SK-N-SH (cell line): ENCODE data around the gene ADNP2. TPM values are rescaled to one million over a fixed set of nuclear protein-coding genes. Genes with fewer than 3 reads are reported as not detected.

Source experiments
- CTCF ChIA-PET: fragments of 300-600, 350-600 bp; formaldehyde crosslinking; extraction: SDS; loops from one replicate; lab custom pipeline; 2021; lab: Yijun Ruan, JAX
- POLR2A ChIA-PET: fragments of 350-600 bp; sonication (Branson Sonifier 250); formaldehyde crosslinking; extraction: SDS; loops from one replicate; lab custom pipeline; 2020; ENCODE audit warnings: antibody characterized with exemption, inconsistent platforms; lab: Yijun Ruan, JAX
- DNase-seq: peaks from one replicate; pipeline ENCODE4 v3.0.0; 2012
- H2AFZ ChIP-seq: fragments of 200-600 bp; sonication (generic); 2 replicates; pipeline ENCODE4 v1.8.1; 2016; ENCODE audit warnings: antibody characterized with exemption, mild to moderate bottlenecking, low read depth
- H3F3A ChIP-seq: fragments of 200-600 bp; sonication (generic); replicated peaks from 2 replicates; pipeline ENCODE3; 2016; ENCODE audit warnings: antibody characterized with exemption, mild to moderate bottlenecking; ENCODE audit not compliant: insufficient read depth
- H3K27ac ChIP-seq, 2 experiments: fragments of 200-500 bp in 1 of 2; fragments of 200-600 bp in 1 of 2; sonication (Bioruptor generic) in 1 of 2; sonication (generic), shearing (Covaris generic) in 1 of 2; 2 replicates each; pipeline versions ENCODE4 v1.5.1 to v1.6.1; 2014 to 2016; ENCODE audit warnings: low read depth in 2 of 2, inconsistent platforms in 1 of 2, low read length in 1 of 2, mild to moderate bottlenecking in 1 of 2, mixed read lengths in 1 of 2
- H3K27me3 ChIP-seq: fragments of 200-600 bp; sonication (generic), shearing (Covaris generic); 2 replicates; pipeline ENCODE4 v1.6.1; 2016; ENCODE audit warnings: mixed run types; ENCODE audit not compliant: insufficient read depth
- H3K36me3 ChIP-seq, 2 experiments: fragments of 200-500 bp in 1 of 2; fragments of 200-600 bp in 1 of 2; sonication (Bioruptor generic) in 1 of 2; sonication (generic) in 1 of 2; replicated peaks in 1 of 2; 2 replicates each; pipeline versions ENCODE3 to v1.5.1; 2014 to 2016; ENCODE audit warnings: low read length in 1 of 2, mild to moderate bottlenecking in 1 of 2; ENCODE audit not compliant: insufficient read depth in 2 of 2, control insufficient read depth in 1 of 2
- H3K4me1 ChIP-seq, 2 experiments: fragments of 200-500 bp in 1 of 2; fragments of 200-600 bp in 1 of 2; sonication (Bioruptor generic) in 1 of 2; sonication (generic), shearing (Covaris generic) in 1 of 2; 2 replicates each; pipeline versions ENCODE4 v1.5.1 to v1.6.1; 2014 to 2016; ENCODE audit warnings: low read depth in 1 of 2, low read length in 1 of 2, mixed run types in 1 of 2; ENCODE audit not compliant: insufficient read depth in 2 of 2, control insufficient read depth in 1 of 2
- H3K4me2 ChIP-seq: fragments of 200-600 bp; sonication (generic), shearing (Covaris generic); 2 replicates; pipeline ENCODE4 v1.6.1; 2017; ENCODE audit warnings: mixed run types
- H3K4me3 ChIP-seq, 2 experiments: fragments of 200-500 bp in 1 of 2; fragments of 200-600 bp in 1 of 2; sonication (Bioruptor generic) in 1 of 2; sonication (generic), shearing (Covaris generic) in 1 of 2; 2 replicates each; pipeline versions ENCODE4 v1.5.1 to v1.8.1; 2014 to 2016; ENCODE audit warnings: low read depth in 2 of 2, inconsistent platforms in 1 of 2, low read length in 1 of 2, mild to moderate bottlenecking in 1 of 2, mixed read lengths in 1 of 2, moderate library complexity in 1 of 2
- H3K79me2 ChIP-seq: fragments of 200-600 bp; sonication (generic); 2 replicates; pipeline ENCODE4 v1.8.1; 2017; ENCODE audit warnings: mild to moderate bottlenecking; ENCODE audit not compliant: insufficient read depth
- H3K9ac ChIP-seq: fragments of 200-600 bp; sonication (generic); 2 replicates; pipeline ENCODE4 v1.6.1; 2017; ENCODE audit warnings: mixed run types
- H3K9me2 ChIP-seq: fragments of 200-600 bp; sonication (generic); 2 replicates; pipeline ENCODE4 v1.6.1; 2017; ENCODE audit warnings: mixed run types
- H3K9me3 ChIP-seq: fragments of 200-600 bp; sonication (generic); 2 replicates; pipeline ENCODE4 v1.6.1; 2017; ENCODE audit warnings: mixed run types, mild to moderate bottlenecking, moderate library complexity
- H4K20me1 ChIP-seq: fragments of 200-600 bp; sonication (generic); 2 replicates; pipeline ENCODE4 v1.6.1; 2017; ENCODE audit warnings: mild to moderate bottlenecking, mixed run types; ENCODE audit not compliant: insufficient read depth
- CHD2 ChIP-seq: fragments of 150-350 bp; IDR thresholded peaks from 2 replicates; pipeline ENCODE4 v1.6.1; 2018; ENCODE audit warnings: low read length; ENCODE audit not compliant: partially characterized antibody
- CTCF ChIP-seq: fragments of 200-600 bp; sonication (generic); IDR thresholded peaks from 2 replicates; pipeline ENCODE4 v1.6.1; 2017; ENCODE audit warnings: antibody characterized with exemption, mild to moderate bottlenecking, moderate library complexity
- FOSL2 ChIP-seq: IDR thresholded peaks from 2 replicates; pipeline ENCODE4 v1.4.0; 2012; ENCODE audit warnings: low read depth, mild to moderate bottlenecking, moderate library complexity, borderline replicate concordance
- FOXJ3 ChIP-seq: sonication (generic); formaldehyde crosslinking; IDR thresholded peaks from 2 replicates; pipeline ENCODE4 v1.5.1; 2020; ENCODE audit warnings: mild to moderate bottlenecking, missing genetic modification reagents
- FOXM1 ChIP-seq: IDR thresholded peaks from 2 replicates; pipeline ENCODE4 v1.4.0; 2012; ENCODE audit warnings: low read depth, mild to moderate bottlenecking
- GABPA ChIP-seq: IDR thresholded peaks from 2 replicates; pipeline ENCODE4 v1.4.0; 2012; ENCODE audit warnings: low read depth, mild to moderate bottlenecking
- GATA2 ChIP-seq: sonication (generic); formaldehyde crosslinking; IDR thresholded peaks from 2 replicates; pipeline ENCODE4 v1.5.0; 2020; ENCODE audit warnings: mild to moderate bottlenecking, missing genetic modification reagents
- IRF3 ChIP-seq: fragments of 150-350 bp; IDR thresholded peaks from 2 replicates; pipeline ENCODE4 v1.6.1; 2016; ENCODE audit warnings: mild to moderate bottlenecking, low read depth, low read length
- JUND ChIP-seq: IDR thresholded peaks from 2 replicates; pipeline ENCODE4 v1.4.0; 2012
- MEF2A ChIP-seq: IDR thresholded peaks from 2 replicates; pipeline ENCODE4 v1.4.0; 2012; ENCODE audit warnings: low read depth, borderline replicate concordance
- MXI1 ChIP-seq: IDR thresholded peaks from 2 replicates; pipeline ENCODE4 v1.6.1; 2012; ENCODE audit warnings: mild to moderate bottlenecking, low read depth, low read length, improper control_type of control experiment
- NFIC ChIP-seq: IDR thresholded peaks from 2 replicates; pipeline ENCODE4 v1.4.0; 2012; ENCODE audit warnings: borderline replicate concordance
- NRF1 ChIP-seq: IDR thresholded peaks from 2 replicates; pipeline ENCODE4 v1.6.1; 2012; ENCODE audit warnings: low read depth, mild to moderate bottlenecking, low read length
- RAD21 ChIP-seq: IDR thresholded peaks from 2 replicates; pipeline ENCODE4 v1.6.1; 2012; ENCODE audit warnings: mild to moderate bottlenecking, low read length
- RFX5 ChIP-seq: IDR thresholded peaks from 2 replicates; pipeline ENCODE4 v1.6.1; 2012; ENCODE audit warnings: mild to moderate bottlenecking, improper control_type of control experiment, low read length
- TAF1 ChIP-seq: IDR thresholded peaks from 2 replicates; pipeline ENCODE4 v1.6.1; 2012; ENCODE audit warnings: low read depth, mild to moderate bottlenecking, low read length, moderate library complexity, borderline replicate concordance
- TCF12 ChIP-seq: IDR thresholded peaks from 2 replicates; pipeline ENCODE4 v1.4.0; 2012
- TEAD4 ChIP-seq: IDR thresholded peaks from 2 replicates; pipeline ENCODE4 v1.4.0; 2012; ENCODE audit warnings: mild to moderate bottlenecking, borderline replicate concordance; ENCODE audit not compliant: insufficient read depth
- USF1 ChIP-seq: IDR thresholded peaks from 2 replicates; pipeline ENCODE4 v1.4.0; 2012; ENCODE audit warnings: low read depth, borderline replicate concordance
- WGBS: methylation state at CpG from one replicate; pipeline ENCODE4 v1.1.6; 2017; ENCODE audit warnings: low lambda C conversion rate; 5-methylcytosine and 5-hydroxymethylcytosine counted together
- polyA plus RNA-seq, 3 experiments: library from polyadenylated mRNA; depleted of rRNA; stranded (reverse); fragments of >200 nt; gene quantifications; 2 replicates each; pipeline ENCODE4 v1.2.3, GENCODE V29; 2012

The ADNP2 gene
- polyA plus RNA-seq, 1 of the 3 experiments (the other 2 are of a cell fraction): 4.3 TPM

GRCh38 chr18:80106482-80107051 lies 2.5 kb upstream of the ADNP2 start:
- no peaks in the 10 kb centered on the region for H3K9me3 ChIP-seq
- POLR2A ChIA-PET: no interaction called here
- H3K4me2 ChIP-seq: no peak overlapping the region
- H3K4me3 ChIP-seq: no peak overlapping the region
- H3K36me3 ChIP-seq: peaks cover 2 to 4% of the 10 kb centered on the region in 2 experiments
- no peak overlapping the region for H3K27ac ChIP-seq
- no peaks in the 10 kb centered on the region for H3K27me3 ChIP-seq
- DNase-seq: no peak
- peaks cover 20% of the 10 kb centered on the region for H3K79me2 ChIP-seq
- no peaks in the 10 kb centered on the region for H3K9me2 ChIP-seq
- no peak overlapping the region for H3K9ac ChIP-seq
- WGBS: 51% methylated on average over 6 of the region's 6 CpGs
- TF ChIP-seq RFX5: no peak
- TF ChIP-seq MEF2A: no peak
- TF ChIP-seq FOXJ3 (CRISPR knock-in tag): no peak
- no peak for TF ChIP-seq NRF1
- no peak for TF ChIP-seq TAF1
- TF ChIP-seq RAD21: no peak
- TF ChIP-seq GATA2: no peak
- no peak for TF ChIP-seq FOSL2
- TF ChIP-seq CHD2: no peak
- TF ChIP-seq MXI1: no peak
- no peak for TF ChIP-seq USF1
- no peak for TF ChIP-seq TEAD4
- no peak for TF ChIP-seq CTCF
- no peak for TF ChIP-seq TCF12
- no peak for TF ChIP-seq GABPA
- no peak for TF ChIP-seq NFIC
- no peak for TF ChIP-seq IRF3
- TF ChIP-seq FOXM1: no peak
- no peak for TF ChIP-seq JUND
- CTCF ChIA-PET: no interaction called here
- peaks cover 12 to 13% of the 10 kb centered on the region in 2 experiments; a peak in 3 of 4 replicates for H3K4me1 ChIP-seq
- H3F3A ChIP-seq: peaks cover 7% of the 10 kb centered on the region
- peaks cover 19% of the 10 kb centered on the region for H4K20me1 ChIP-seq
- no peak overlapping the region for H2AFZ ChIP-seq
